GM12878 (cell line): ENCODE data around the gene DZANK1.

ENCODE experiments used
- NBN ChIP-seq: fragments of 450-650 bp; IDR thresholded peaks from 2 replicates; pipeline ENCODE4 v1.6.1; 2016
- POLR2A ChIP-seq: IDR thresholded peaks from 2 replicates; pipeline ENCODE4 v1.6.1; 2011; ENCODE audit warnings: low read depth, mild to moderate bottlenecking, low read length
- STAT3 ChIP-seq: IDR thresholded peaks from 2 replicates; pipeline ENCODE4 v1.6.1; 2011; ENCODE audit warnings: low read depth, low read length, improper control_type of control experiment
- TAF1 ChIP-seq: IDR thresholded peaks from 2 replicates; pipeline ENCODE4 v1.6.1; 2011; ENCODE audit warnings: mild to moderate bottlenecking, low read depth, low read length, borderline replicate concordance
- ZNF592 ChIP-seq: fragments of 450-650 bp; IDR thresholded peaks from 2 replicates; pipeline ENCODE4 v1.6.1; 2017; ENCODE audit warnings: mild to moderate bottlenecking, moderate library complexity

DNA sequence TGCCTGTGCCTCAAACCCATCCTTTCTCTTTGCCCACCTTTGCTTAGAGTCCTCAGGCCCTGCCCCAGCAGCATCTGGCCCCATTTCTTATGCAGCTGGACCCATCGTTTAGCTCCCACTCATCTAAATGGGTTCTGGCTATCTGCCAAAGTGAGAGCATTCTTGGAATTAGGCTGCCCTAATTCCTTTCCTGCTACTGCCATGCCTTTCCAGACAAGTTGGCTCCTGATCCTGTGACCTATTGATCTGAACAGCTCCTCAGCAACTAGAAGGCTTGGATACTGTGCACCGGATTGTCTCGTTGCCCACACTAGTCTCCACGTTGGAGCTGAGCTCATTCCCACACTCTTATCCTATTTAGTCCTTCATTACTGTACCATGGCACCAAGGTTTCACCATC is 22.9 kb downstream of the DZANK1 start:
- TF ChIP-seq TAF1: no peak
- TF ChIP-seq NBN: no peak
- no peak for TF ChIP-seq ZNF592
- TF ChIP-seq POLR2A: no peak
- no peak for TF ChIP-seq STAT3
